ENCODE measurements around the gene ALOXE3.

The ALOXE3 gene

DNA sequence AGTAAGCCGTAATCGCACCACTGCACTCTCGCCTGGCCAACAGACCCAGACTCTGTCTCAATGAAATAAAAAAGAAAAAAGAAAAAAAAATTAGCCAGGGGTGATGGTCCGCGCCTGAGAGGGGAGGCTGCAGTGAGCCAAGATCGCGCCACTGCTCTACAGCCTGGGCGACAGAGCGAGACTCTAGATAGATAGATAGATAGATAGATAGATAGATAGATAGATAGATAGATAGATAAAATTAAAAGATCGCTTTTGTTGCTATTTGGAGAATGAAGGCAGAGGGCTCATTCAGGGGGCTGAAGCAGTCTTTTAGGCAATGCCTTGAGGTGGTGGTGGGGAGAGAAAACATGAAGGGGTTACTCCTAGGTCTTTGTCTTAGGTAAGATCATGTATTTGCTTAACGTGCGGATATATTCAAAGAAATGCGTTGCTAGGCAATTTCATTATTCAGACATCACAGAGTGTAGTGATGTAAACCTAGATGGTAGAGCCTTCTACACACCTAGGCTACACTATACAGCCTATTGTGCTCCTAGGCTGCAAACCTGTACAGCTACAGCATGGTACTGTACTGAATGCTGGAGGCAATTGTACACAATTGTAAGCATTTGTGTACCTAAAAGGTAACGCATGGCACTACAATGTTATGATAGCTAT, 9.9 kb upstream of the ALOXE3 start:
- no peak for TF ChIP-seq EZH2 (optimal IDR thresholded peaks at IDR 0.05; ENCODE audit: low read depth, low read length)
- TF ChIP-seq, protein P1, sequence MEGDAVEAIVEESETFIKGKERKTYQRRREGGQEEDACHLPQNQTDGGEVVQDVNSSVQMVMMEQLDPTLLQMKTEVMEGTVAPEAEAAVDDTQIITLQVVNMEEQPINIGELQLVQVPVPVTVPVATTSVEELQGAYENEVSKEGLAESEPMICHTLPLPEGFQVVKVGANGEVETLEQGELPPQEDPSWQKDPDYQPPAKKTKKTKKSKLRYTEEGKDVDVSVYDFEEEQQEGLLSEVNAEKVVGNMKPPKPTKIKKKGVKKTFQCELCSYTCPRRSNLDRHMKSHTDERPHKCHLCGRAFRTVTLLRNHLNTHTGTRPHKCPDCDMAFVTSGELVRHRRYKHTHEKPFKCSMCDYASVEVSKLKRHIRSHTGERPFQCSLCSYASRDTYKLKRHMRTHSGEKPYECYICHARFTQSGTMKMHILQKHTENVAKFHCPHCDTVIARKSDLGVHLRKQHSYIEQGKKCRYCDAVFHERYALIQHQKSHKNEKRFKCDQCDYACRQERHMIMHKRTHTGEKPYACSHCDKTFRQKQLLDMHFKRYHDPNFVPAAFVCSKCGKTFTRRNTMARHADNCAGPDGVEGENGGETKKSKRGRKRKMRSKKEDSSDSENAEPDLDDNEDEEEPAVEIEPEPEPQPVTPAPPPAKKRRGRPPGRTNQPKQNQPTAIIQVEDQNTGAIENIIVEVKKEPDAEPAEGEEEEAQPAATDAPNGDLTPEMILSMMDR (IDR thresholded peaks at IDR 0.05; ENCODE audit: low read length): no peak
- no peak for TF ChIP-seq EZH2phosphoT487 (IDR thresholded peaks at IDR 0.05; ENCODE audit: low read length)
- no peak overlapping the region for H3K4me3 ChIP-seq (ENCODE audit: low read length)
- H3K4me1 ChIP-seq (ENCODE audit: low read length): peaks cover 25% of the 10 kb centered on the region
- H3K36me3 ChIP-seq (replicated peaks; ENCODE audit: insufficient read depth, low read length): no peaks in the 10 kb centered on the region
- no peak for DNase-seq
- no peak overlapping the region for H3K27ac ChIP-seq (ENCODE audit: low read length)
- no peaks in the 10 kb centered on the region for H3K9me2 ChIP-seq (replicated peaks; ENCODE audit: insufficient read depth, low read length)
- no peak overlapping the region for H3K9ac ChIP-seq (ENCODE audit: low read length)
- H3K79me2 ChIP-seq (ENCODE audit: low read length): no peaks in the 10 kb centered on the region
- H3K9me3 ChIP-seq (replicated peaks; ENCODE audit: insufficient read depth, low read length): no peaks in the 10 kb centered on the region
- H3K4me2 ChIP-seq (ENCODE audit: low read depth, low read length): no peak overlapping the region
- H2AFZ ChIP-seq (ENCODE audit: low read length): no peak overlapping the region
- peaks cover 69% of the 10 kb centered on the region for H3K27me3 ChIP-seq (replicated peaks; ENCODE audit: insufficient read depth, low read length)
- H3F3A ChIP-seq (ENCODE audit: insufficient read depth, low read length): peaks cover 22% of the 10 kb centered on the region
- H4K20me1 ChIP-seq (ENCODE audit: insufficient read depth, low read length): no peaks in the 10 kb centered on the region

DNA sequence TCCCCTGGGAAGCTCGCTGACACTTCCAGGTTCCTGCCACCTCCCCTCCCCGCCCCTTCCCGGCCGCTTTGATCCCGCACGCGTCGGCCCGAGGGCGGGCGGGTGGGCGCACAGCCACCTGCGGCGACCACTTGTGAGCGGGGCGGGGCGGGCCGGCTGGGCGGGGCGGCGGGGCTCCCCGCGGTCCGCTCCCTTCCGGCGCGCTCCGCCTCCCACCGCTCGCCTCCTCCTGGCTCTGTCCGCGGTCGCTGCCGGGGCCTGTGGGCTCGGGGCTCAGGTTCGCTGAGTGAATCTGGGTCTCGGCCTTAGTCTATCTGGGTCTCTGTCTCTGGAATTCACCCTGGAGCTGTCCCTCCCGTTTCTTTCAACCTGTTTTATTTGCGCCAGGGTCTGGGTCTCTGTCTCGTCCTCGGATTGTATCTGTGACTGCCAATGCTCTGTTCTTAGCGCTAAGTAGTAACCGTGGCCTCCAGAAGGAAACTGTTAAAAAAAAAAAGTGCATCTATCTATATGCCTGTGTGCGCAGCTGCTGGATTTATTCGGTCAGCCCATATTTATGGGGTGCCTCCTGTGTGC, 8.3 kb upstream of the ALOXE3 start:
- Histone ChIP-seq H3K9me3 (replicated peaks; ENCODE audit: insufficient read depth, low read length) (no peaks in the 10 kb centered on the region), H3K9ac (ENCODE audit: low read length) (peak overlapping the region; percentile 37; the same call in 1 of the 2 replicates), H3K4me2 (ENCODE audit: low read depth, low read length) (peak overlapping the region; percentile 100), H3K4me1 (ENCODE audit: low read length) (peaks cover 25% of the 10 kb centered on the region), H4K20me1 (ENCODE audit: insufficient read depth, low read length) (no peaks in the 10 kb centered on the region), H3K9me2 (replicated peaks; ENCODE audit: insufficient read depth, low read length) (no peaks in the 10 kb centered on the region), H3K27ac (ENCODE audit: low read length) (peak overlapping the region; percentile 0; the same call in 1 of the 2 replicates), H2AFZ (ENCODE audit: low read length) (peak overlapping the region; percentile 93), H3K27me3 (replicated peaks; ENCODE audit: insufficient read depth, low read length) (peaks cover 58% of the 10 kb centered on the region), H3F3A (ENCODE audit: insufficient read depth, low read length) (peaks cover 29% of the 10 kb centered on the region), H3K36me3 (replicated peaks; ENCODE audit: insufficient read depth, low read length) (no peaks in the 10 kb centered on the region), H3K79me2 (ENCODE audit: low read length) (no peaks in the 10 kb centered on the region), H3K4me3 (ENCODE audit: low read length) (peak overlapping the region; percentile 84)
- peak; percentile 55 for DNase-seq
- TF ChIP-seq EZH2phosphoT487 (IDR thresholded peaks at IDR 0.05; ENCODE audit: low read length): no peak
- TF ChIP-seq, protein P1 (IDR thresholded peaks at IDR 0.05; ENCODE audit: low read length): no peak
- no peak for TF ChIP-seq EZH2 (optimal IDR thresholded peaks at IDR 0.05; ENCODE audit: low read depth, low read length)

DNA sequence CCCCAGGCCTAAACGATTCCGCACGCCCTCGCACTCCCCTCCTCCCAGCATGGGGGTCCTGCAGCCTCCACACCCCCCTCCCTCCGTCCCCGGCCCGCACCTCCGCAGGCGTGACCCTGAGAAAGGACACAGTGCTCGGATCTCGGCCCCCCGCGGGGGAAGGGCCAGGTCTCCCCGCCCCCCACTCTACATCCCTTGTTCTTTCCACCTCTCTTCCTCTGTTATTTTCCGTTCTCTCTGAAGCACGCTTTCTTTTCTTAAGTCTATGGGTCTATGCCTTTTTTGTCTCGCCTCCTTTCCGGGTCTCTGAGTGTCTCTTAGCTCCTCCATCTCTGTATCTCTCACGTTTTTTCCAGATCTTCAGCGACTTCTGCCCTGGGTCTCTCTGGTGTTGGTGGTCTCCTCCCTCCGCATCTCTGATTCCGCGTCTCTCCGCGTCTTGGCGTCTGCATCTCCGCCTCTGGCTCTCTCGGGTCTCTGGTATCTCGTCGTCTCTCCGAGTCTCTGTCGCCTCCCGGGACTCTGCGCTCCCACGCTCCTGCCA, 7.7 kb upstream of the ALOXE3 start:
- Histone ChIP-seq H3K4me2 (ENCODE audit: low read depth, low read length) (peak overlapping the region; percentile 100), H3K4me1 (ENCODE audit: low read length) (peaks cover 25% of the 10 kb centered on the region), H3K4me3 (ENCODE audit: low read length) (peak overlapping the region; percentile 84), H3F3A (ENCODE audit: insufficient read depth, low read length) (peaks cover 31% of the 10 kb centered on the region), H3K9me2 (replicated peaks; ENCODE audit: insufficient read depth, low read length) (no peaks in the 10 kb centered on the region), H3K79me2 (ENCODE audit: low read length) (no peaks in the 10 kb centered on the region), H2AFZ (ENCODE audit: low read length) (peak overlapping the region; percentile 93), H4K20me1 (ENCODE audit: insufficient read depth, low read length) (no peaks in the 10 kb centered on the region), H3K27me3 (replicated peaks; ENCODE audit: insufficient read depth, low read length) (peaks cover 52% of the 10 kb centered on the region), H3K9me3 (replicated peaks; ENCODE audit: insufficient read depth, low read length) (no peaks in the 10 kb centered on the region), H3K9ac (ENCODE audit: low read length) (peak overlapping the region; percentile 37; the same call in 1 of the 2 replicates), H3K27ac (ENCODE audit: low read length) (no peak overlapping the region), H3K36me3 (replicated peaks; ENCODE audit: insufficient read depth, low read length) (no peaks in the 10 kb centered on the region)
- no peak for TF ChIP-seq EZH2 (optimal IDR thresholded peaks at IDR 0.05; ENCODE audit: low read depth, low read length)
- TF ChIP-seq, protein P1 (IDR thresholded peaks at IDR 0.05; ENCODE audit: low read length): no peak
- no peak for TF ChIP-seq EZH2phosphoT487 (IDR thresholded peaks at IDR 0.05; ENCODE audit: low read length)
- no peak for DNase-seq
